ENCODE results near the gene IL1A.
A peak's percentile ranks its signal among the peaks of the same experiment; 100 is the strongest.

Gene IL1A

DNA sequence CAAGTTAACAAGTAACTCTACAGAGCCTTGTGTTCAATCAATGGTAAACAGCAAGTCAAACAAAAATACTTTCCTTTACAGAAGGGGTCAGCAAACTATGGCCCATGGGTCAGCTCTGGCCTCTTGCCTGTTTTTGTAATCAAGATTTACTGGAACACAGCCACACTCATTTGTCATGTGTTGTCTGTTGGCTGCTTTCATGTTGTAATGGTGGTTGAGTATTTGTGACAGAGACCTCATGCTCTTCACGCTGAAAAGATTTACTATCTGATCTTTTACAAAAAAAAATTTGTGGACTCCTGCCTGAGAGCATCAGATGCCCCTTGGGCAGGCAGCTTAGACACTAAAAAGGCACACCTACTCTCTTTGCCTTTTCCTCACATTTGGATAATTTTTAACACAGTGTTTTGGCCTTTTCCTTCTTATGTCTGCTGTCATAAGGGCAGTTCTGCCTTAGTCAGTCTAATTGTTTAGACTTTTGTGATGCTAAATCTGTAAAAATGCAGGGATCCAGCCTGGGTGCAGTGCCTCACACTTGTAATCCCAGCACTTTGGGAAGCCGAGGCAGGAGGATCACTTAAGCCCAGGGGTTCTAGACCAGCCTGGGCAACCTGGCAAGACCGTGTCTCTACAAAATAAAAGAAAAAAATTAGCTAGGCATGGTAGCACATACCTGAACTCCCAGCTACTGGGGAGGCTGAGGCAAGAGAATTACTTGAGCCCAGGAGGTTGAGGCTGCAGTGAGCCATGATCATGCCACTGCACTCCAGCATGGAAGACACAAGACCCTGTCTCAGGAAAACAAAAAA lies 34.0 kb upstream of the IL1A start:
- no peak for DNase-seq

DNA sequence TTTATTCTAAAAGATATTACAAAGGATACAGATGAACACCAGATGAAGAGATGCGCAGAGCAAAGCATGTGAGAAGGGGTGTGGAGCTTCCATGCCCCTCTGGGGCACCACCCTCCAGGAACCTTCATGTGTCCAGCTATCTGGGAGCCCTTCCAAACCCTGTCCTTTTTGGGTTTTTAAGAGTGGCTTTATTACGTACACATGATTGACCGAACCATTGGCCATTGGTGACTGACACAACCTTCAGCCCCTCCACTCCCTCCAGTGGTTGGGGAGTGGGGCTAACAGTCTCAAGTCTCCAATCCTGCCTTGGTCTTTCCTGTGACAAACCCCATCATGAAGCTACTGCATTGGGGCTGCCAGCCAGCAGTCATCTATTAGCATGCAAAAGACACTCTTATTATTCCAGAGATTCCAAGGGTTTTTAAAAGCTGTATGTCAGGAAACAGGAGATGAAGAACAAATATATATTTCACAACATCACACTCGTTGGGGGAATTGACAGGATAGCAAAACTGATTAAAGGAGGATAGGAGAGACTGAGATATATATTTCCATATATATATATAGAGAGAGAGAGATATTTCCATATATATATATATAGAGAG lies 32.9 kb upstream of the IL1A start:
- no peak for DNase-seq

DNA sequence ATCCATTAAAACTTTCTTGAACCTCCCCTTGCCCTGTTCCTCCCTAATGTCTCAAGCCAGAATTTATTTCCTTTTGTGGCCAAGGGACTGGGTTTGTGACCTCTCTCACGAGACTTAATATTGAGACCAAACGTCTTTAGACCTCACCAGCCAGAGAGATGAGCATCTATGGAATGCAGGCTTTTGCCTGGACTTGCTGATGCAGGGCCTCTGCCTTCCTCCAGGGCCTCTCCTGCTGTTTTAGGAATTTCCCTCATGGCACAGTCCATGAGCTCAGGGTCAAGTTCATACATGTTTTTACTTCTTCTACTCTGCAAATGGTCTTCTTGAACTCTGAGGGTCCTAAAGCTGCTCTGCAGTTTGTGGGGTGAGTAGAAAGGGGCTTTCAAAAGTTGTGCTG lies 30.0 kb upstream of the IL1A start:
- DNase-seq = peak; percentile 60

DNA sequence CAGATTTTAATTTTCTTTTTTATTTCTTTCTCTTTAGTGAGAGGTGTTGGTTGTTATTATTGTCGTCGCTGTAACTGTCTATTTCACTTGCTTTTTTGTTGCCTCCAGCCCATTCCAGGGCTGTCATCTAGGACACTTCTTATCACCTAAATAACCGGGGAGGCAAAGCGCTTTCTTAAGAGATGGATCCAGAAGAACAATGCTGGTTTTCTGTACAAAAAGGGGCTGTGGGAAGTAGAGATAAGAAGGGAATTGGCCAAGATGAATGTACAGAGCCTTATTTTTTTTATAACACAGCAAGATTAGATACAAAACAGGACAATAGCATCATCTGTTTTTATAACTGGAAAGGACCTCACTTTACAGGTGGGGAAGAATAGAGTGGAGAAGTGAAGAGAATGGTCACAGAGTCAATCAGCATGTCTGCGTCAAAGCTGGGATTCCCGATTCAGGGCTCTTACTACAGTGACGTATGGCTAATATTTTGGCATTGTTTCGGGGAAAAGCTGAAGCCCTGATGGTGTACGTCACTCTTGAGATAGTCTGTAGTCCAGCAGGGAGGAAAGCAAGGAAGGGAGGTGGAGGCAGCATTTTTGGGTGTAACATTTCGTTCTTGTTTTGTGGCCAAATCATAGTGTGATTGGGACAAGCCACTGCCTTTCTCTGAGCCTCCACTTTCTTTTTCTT lies 29.1 kb upstream of the IL1A start:
- DNase-seq = no peak

DNA sequence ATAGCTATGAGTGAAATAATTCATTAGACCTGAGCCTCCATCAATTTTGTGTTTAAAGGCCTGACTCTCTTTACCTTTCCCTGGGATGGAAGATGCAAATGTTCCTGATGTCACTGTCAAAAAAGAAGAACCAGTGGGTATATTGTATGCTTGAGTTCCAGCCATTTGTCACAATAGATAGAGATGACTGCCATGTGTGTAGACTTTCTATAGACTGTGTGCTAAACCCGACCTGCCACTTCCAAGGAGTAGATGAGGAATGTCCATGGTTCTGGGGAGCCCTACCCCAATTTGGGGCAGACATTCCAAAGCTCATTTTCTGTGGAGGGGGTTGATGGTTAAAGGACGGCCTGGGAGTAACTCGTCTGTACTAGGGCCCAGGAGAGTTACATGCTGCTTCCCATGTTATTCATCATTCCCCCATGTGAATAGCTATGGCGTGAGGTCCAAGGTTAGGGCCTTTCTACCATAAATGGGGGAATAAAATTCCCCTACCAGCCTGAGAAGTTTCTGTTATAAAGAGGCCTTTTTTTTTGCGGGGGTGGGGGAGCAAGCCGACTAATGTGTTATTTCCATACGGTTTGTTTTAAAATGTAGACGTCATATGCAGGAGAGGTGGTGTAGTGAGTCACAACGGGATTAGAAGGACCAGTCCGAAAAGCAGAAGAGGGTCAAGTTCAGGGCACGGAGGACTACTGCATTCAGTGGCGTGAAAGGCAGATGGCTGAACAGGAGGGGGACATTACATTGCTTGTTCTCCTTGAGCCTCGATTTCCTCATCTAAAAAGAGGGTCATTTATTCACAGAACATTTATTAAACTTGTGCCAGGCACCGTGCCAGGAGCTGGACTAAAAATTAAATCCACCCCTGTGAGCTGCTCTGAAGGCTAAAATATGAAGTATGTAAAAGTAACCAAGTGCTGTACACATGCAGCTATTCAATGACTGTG lies 28.3 kb upstream of the IL1A start:
- peak; percentile 93 for DNase-seq

DNA sequence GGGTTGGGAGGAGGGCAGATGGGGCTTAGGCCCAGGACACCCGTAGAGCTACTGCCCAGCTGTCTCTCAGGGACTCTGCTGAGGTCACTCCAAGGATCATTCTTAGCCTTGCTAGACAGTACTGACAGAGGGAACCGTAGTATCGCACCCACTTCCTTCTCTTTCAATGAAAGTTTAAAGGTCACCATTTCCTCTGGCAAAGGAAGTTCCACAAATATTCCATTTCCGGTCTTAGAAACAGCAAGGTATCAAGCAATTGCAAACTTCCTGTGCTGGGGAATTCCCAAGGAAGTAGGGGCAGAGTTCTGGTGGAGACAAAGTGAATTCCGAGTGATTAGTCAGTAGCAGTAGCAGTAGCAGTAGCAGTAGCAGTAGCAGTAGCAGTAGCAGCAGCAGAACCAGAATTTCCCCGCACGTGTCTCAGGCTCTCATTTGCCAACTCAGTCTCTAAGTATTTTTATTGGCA lies 27.6 kb upstream of the IL1A start:
- peak; percentile 96 for DNase-seq

DNA sequence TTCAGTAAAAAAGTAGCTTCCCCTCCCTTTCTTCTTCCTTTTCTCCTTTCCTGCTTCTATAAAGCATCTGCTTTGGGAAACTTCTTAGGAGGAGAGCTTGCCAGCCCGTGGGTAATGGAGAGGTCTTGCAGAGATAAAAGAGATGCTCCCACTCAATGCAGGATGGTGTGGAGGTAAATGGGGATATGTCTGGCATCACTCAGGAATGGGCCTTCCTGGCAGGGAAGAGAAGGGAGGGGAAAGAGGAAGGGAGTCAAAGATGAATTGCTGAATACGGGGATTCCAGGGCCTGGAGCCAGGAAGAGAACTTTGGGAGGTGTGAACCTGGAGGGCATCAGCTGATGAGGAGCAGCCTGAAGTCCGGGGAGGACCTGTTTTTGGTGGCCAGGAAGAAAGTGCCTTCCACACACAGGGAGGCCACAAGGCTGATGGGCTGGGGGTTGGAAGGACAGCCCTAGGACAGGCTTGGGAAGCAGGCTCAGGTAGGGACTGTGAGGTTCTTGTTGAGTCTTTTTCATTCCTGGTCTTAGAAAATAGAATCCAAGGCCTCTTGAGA lies 27.1 kb upstream of the IL1A start:
- DNase-seq = no peak

DNA sequence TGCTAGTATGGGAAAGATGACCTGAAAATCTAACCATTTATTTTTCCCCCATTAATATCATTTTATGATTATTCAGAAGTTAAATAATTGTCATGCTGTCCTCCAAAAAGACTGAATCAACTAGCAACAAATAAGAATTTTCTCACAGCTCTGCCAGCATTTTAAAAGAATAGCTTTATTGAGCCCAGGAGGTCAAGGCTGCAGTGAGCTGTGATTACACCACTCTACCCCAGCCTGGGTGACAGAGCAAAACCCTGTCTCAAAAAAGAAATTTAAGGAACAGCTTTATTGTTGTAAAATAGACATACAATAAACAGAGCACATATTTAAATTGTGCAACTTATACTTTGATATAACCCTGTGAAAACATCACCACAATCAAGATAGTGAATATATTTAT lies 24.8 kb upstream of the IL1A start:
- DNase-seq = no peak

DNA sequence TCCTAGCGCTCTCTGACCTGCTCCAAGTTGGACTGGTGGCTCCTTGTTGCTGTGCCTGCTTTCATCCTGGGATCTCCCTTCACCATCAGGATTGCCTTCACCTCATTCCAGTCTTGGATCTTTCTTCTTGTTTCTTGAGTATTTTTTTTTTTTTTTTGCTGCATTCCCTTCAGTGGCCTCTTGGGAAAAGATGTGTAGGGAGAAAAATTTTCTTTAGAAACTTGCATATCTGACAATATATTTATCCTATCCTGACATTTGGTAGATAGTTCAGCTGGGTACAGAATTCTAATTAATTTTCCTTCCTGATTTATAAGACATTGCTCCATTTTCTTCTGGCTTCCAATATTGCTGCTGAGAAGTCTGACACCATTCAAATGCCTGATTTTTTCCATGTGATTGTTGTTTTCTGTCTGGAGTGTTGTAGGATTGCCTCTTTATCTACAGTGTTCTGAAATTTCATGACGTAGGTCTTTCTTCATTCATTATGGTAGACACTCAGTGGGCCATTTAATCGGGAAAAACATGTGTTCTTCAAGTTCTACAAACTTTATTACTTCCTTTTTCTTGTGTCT lies 23.0 kb upstream of the IL1A start:
- DNase-seq = no peak

DNA sequence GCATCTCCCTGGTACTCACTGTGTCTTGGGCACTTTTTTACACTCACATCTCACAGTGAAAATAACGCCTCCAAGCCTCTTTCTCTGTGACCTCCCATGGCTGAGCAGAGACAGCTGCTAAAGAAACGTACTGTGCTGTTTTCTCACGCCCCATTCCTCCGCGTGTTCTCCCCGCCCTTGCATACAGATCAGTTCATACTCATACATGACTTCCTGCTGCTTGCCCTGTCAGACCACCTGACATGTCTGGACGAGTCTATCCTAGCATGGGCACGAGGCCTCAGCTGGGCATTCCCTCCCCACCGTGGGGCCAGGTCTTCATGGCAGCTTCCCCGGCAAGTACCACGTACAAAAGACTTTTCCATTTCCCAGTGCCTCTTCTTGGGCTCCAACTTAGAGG lies 21.2 kb upstream of the IL1A start:
- DNase-seq = no peak

DNA sequence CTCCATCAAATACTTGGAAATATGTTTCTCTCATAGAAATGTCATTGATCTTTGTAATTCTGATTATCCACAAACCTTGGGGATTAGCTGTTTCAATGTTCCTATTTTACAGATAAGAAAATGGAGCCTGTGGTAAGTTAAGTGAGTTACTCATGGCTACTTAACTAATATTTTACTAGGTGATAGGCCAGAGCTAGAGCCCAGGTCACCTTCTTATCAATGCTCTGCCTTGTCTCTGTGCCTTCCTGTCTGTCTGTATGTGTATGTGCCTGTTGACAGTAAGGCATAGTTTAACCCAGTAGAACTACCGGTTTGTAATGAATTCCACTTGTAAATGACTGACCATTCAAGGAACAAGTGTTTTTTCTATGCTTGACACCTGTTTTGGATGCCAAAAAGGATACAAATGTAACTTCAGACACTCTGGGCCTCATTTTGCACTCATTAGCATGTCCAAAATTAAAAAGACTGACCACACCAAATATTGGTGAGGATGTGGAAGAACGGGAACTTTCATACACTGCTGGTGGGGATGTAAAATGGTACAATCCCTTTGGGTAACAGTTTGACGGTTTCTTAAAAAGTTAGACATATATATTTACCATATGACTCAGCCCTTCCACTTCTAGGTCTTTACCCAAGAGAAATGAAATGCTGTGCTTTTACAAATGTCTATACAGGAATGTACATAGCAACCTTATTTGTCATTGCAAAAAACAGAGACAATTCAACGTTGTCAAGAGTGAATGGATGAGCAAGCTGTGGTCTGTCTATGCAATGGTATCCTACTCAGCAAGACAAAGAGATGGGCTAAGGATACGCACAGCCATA lies 19.6 kb upstream of the IL1A start:
- DNase-seq = peak; percentile 95

DNA sequence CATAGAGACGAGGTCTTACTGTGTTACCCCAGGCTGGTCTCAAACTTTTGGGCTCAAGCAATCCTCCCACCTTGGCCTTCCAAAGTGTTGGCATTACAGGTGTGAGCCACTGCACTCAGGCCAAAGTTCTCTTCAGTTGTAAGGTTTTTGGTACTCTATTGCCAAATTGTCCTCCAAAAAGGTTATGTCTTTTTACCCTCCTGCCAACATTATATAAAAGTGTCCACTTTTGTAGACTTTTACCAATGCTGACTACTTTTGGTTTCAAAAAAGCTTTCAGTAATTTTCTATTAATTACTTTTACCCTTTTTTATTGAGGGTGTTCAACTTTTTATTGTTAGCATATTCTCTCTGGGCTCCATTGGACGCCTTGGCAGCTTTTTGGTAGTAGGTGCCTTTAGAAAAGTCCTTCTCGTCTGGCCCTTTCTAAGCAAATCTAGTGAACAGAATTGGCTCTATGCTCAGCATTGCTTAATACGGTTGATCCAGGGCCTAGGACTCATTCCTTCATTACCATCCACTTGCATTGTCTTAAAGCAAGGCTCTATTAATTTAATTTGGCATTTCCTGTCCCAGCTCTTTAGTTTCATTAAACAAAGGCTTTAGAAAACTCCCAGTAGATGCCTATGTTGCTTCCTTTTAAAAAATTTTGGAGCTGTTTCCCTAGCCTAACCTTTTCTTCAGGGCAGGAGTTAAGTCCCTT lies 16.7 kb upstream of the IL1A start:
- no peak for DNase-seq

DNA sequence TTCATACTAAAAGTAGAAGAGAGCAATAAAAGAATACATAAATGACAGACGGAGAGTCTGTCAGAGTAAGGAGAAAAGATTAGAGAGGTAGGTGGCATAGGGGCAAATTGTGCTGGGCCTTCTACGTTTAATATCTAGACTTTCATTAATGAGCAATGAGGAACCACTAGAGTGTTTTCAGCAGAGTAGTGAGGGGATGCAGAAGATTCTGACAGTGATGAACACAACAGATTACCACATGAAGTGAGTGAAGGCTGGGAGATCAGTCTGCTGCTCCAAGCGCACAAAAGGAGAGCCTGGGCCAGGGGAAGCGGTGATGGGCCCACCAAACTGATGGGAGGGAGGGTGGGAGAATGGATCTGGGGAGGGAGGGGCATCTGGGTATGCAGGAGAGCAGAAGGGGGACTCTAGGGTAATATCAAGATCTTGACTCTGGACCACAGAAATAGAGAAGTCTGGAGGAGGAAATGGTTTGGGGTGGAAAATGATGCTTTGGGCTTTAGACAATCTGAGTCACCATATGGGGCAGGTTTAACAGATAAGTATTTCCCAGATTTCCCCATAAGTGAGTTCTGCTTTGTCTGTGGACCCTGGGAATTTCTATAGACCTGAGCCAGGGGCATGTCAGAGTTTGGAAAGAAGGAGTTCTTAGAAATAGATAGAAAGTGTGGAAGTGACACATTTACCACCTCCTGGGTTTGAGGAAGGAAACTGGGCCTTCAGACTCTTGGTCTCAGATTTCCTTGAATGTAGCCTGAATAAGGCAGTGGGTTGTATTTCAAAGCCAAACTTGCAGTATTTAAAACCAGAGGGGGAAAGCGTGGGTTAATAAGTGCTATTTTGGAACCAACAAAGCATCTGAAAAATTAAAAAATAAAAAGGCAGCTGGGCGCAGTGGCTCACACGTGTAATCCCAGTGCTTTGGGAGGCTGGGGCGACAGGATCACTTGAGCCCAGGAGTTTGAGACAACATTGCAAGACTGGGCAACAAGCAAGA lies 15.0 kb upstream of the IL1A start:
- DNase-seq = peak; percentile 35

DNA sequence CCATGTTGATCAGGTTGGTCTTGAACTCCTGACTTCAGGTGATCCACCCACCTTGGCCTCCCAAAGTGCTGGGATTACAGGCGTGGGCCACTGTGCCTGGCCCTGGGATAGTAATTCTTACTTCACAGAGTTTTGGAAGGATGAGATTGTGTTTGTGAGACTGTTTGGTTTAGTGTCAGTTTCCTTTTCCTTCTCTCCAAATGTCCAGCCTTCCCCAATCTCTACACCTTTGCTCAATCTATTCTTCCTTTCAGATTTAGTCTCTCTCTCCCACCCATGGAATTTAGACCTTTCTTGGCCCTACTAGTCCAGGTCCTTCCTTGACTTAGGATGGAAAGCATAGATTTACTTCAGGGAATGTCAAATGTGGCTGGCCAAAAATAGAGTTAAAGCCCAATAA lies 12.2 kb upstream of the IL1A start:
- DNase-seq = no peak

DNA sequence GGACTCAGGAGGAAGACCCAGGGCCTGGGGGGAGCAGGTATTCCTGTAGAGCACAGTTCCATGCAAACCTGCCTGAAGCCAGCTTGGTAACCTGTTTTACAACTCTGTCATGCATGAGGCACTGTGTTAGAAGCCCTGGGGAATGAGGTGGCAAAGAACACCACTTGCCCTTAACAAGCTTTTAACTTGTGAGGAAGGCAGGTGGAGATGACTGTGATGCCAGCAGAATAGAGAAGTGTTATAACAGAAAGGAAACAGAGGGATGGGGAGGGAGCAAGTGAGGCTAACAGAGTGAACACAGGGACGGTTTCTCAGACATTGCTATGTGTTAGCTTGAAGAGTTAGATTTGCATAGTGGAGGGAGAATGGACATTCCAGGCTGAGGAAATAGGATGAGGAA lies 11.5 kb upstream of the IL1A start:
- DNase-seq = no peak

DNA sequence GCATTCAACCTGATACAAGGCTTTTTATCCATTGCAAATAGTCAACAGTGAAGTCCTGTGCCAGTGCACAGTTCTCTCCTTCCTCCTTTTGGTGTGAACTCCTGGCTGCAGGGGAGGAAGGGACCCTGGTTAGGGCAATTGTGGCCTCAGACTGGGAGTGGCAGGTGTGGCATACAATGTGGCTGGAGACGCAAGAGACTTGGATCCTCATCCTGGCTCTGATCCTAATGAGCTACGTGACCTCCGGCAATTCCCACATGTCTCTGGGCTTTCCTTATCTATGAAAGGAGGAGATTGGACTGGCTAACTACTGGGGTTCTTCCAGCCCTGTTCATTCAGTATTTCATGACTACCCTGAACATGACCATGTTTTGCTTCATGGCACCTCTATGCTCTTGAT lies 10.5 kb upstream of the IL1A start:
- DNase-seq = no peak

DNA sequence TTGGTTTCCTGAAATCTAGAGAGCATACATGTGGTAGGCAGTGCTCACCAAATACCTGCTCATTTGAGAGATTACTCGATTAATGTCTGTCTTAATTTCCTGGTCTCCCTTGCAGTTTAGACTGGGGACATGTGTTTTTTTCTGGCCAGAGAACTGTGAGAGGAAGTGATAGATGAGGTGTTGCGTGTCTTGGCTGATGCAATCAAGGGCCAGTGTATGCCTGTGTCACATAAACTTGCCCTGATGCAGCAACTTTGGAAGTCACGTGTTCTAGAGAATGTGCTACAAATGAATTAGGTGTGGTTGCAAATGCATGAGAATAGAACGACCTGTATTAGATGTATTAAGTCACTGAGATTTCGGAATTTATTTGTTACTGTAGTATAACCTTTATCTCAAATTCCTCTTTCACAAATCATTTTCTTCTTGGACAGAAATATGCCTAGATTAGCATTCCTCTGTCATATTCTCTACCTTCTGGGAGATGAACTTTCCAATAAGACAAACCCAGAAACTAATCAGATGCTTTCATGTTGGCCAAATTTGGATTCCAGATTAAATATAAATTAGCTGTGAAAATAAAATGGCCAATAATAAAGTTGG lies 9.9 kb upstream of the IL1A start:
- peak; percentile 92 for DNase-seq

DNA sequence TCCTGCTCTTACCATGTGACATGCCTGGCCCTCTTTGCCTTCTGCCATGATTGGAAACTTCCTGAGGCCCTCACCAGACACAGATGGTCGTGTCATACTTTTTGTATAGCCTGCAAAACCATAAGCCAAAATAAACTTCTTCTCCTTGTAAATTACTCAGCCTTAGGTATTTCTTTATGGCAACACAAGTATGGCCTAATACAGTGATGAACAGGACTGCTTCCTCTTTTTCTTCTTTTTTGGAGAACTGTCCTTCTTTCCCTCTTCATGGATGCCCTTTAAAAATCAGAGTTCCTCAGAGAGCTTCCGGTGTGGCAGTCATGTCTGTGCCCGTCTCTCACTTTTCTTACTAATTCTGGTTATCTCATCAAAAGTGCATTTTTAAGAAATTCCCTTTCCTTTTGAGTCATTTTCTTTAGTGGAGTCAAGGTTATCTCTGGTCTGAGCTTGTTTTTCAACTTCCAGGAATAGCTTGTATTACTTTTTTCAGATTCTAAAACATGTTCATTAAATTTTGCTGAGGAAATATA lies 9.2 kb upstream of the IL1A start:
- DNase-seq = peak; percentile 49

DNA sequence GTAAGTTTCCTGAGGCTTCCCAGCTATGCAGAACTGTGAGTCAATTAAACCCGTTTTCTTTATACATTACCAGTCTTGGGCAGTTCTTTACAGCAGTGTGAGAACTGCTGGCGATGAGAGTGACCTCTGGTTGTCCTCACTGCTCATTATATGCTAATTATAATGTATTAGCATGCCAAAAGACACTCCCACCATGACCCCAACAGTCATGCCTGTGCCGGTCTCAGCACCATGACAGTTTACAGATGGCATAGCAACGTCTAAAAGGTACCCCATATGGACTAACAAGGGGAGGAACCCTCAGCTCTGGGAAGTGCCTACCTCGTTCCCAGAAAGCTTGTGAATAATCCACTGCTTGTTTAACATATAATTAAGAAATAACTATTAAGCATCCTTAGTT lies 8.1 kb upstream of the IL1A start:
- no peak for DNase-seq

Measured in fibroblast of skin of right biceps (primary cell).